Natural killer cell (primary cell): ENCODE results near the gene SND1. TPM values are rescaled to one million over a fixed set of nuclear protein-coding genes. Genes with fewer than 3 reads are reported as not detected.
A peak's percentile ranks its signal among the peaks of the same experiment; 100 is the strongest.

Experiments
- ATAC-seq, 3 donors: fragments of 150-1000 bp in 2 of 3; fragments of 200-7000 bp in 1 of 3; cut with Tn5 transposase; 1 replicate in 1 of 3; 2 replicates in 2 of 3; pipeline ENCODE4 v1.10.0; 2021; ENCODE audit warnings: mild to moderate bottlenecking in 2 of 3, moderate library complexity in 2 of 3
- DNase-seq, 2 donors: peaks; one replicate each; pipeline versions ENCODE4 v3.0.0 to v3.0.0-alpha.2; 2013 to 2021; ENCODE audit warnings: mixed read lengths in 1 of 2
- H3K27ac ChIP-seq: one replicate; pipeline ENCODE4 v1.5.1; 2013; ENCODE audit warnings: mild to moderate bottlenecking, low read length
- H3K27me3 ChIP-seq: one replicate; pipeline ENCODE4 v1.6.1; 2013; ENCODE audit warnings: low read length; ENCODE audit not compliant: control insufficient read depth, insufficient read depth
- H3K36me3 ChIP-seq: one replicate; pipeline ENCODE4 v1.6.1; 2013; ENCODE audit warnings: low read length; ENCODE audit not compliant: control insufficient read depth, insufficient read depth
- H3K4me1 ChIP-seq: one replicate; pipeline ENCODE4 v1.6.1; 2013; ENCODE audit warnings: low read length; ENCODE audit not compliant: control insufficient read depth, insufficient read depth
- H3K4me3 ChIP-seq: one replicate; pipeline ENCODE4 v1.5.1; 2013; ENCODE audit warnings: low read length
- H3K9me3 ChIP-seq: one replicate; pipeline ENCODE4 v1.6.1; 2013; ENCODE audit warnings: low read length; ENCODE audit not compliant: control insufficient read depth, insufficient read depth
- H3K27ac Mint-ChIP-seq, 2 donors: one replicate each; pipeline ENCODE4 v1.8.0; 2022; ENCODE audit warnings: mild to moderate bottlenecking in 2 of 2, mixed read lengths in 2 of 2, moderate library complexity in 1 of 2
- H3K27me3 Mint-ChIP-seq, 2 donors: one replicate each; pipeline ENCODE4 v1.8.0; 2022; ENCODE audit warnings: low read depth in 2 of 2, mixed read lengths in 2 of 2
- H3K36me3 Mint-ChIP-seq: one replicate; pipeline ENCODE4 v1.8.0; 2022; ENCODE audit warnings: mixed read lengths
- H3K4me1 Mint-ChIP-seq, 2 donors: one replicate each; pipeline ENCODE4 v1.8.0; 2022; ENCODE audit warnings: mixed read lengths in 2 of 2
- H3K4me3 Mint-ChIP-seq: one replicate; pipeline ENCODE4 v1.8.0; 2022; ENCODE audit warnings: mild to moderate bottlenecking, moderate library complexity, mixed read lengths
- H3K9me3 Mint-ChIP-seq, 2 donors: one replicate each; pipeline ENCODE4 v1.8.0; 2022; ENCODE audit warnings: mixed read lengths in 2 of 2
- CTCF ChIP-seq: fragments of 200-600 bp; IDR thresholded peaks from one replicate; pipeline ENCODE4 v1.8.0; 2022; ENCODE audit warnings: antibody characterized with exemption
- WGBS: methylation state at CpG from one replicate; pipeline ENCODE4 v1.1.7; 2013; ENCODE audit warnings: missing lambda C conversion rate; ENCODE audit not compliant: insufficient coverage; 5-methylcytosine and 5-hydroxymethylcytosine counted together
- intact Hi-C: fragments of 100-400 bp; cut with micrococcal nuclease; formaldehyde crosslinking; loops from one replicate; pipeline ENCODE4 v1.14.2; 2022
- total RNA-seq, 4 donors: library from RNA; stranded (reverse); fragments of 120-200 nt in 1 of 4; gene quantifications; one replicate each; pipeline versions ENCODE4 v1.2.3 to v1.2.4, GENCODE V29; 2013 to 2022

SND1 gene
- total RNA-seq, 3 donors from 2014 or later (not counting 1 experiment from before 2014, with no cell fraction given): 149 to 188 (median 149) TPM

- Histone ChIP-seq H3K4me1 (no peaks in the 10 kb centered on the region), H3K27me3 (no peaks in the 10 kb centered on the region), H3K36me3 (peaks cover 46% of the 10 kb centered on the region), H3K4me3 (no peak overlapping the region), H3K27ac (no peak overlapping the region), H3K9me3 (no peaks in the 10 kb centered on the region)
- H3K9me3 Mint-ChIP-seq: no peaks in the 10 kb centered on the region
- WGBS: 100% methylated on average over 3 of the region's 3 CpGs
- no peak for ATAC-seq
- H3K4me1 Mint-ChIP-seq: no peaks in the 10 kb centered on the region
- DNase-seq: no peak
- TF ChIP-seq CTCF: no peak
- H3K36me3 Mint-ChIP-seq: no peaks in the 10 kb centered on the region
- no peak overlapping the region for H3K4me3 Mint-ChIP-seq
- intact Hi-C loops: no loop called here
- H3K27ac Mint-ChIP-seq: peak overlapping the region in 1 of 2 donors; percentile 25
- H3K27me3 Mint-ChIP-seq: no peaks in the 10 kb centered on the region
Measured at GRCh38 chr7:128091106-128091505, 439.1 kb downstream of the SND1 start.

GRCh38 chr7:128092221-128092620, 440.2 kb downstream of the SND1 start:
- Histone ChIP-seq H3K4me1 (no peaks in the 10 kb centered on the region), H3K36me3 (peaks cover 38% of the 10 kb centered on the region), H3K27ac (no peak overlapping the region), H3K27me3 (no peaks in the 10 kb centered on the region), H3K9me3 (no peaks in the 10 kb centered on the region), H3K4me3 (no peak overlapping the region)
- DNase-seq (no peak), ATAC-seq (no peak)
- no peaks in the 10 kb centered on the region for H3K27me3 Mint-ChIP-seq
- no peaks in the 10 kb centered on the region for H3K36me3 Mint-ChIP-seq
- H3K27ac Mint-ChIP-seq: no peak overlapping the region
- H3K9me3 Mint-ChIP-seq: no peaks in the 10 kb centered on the region
- intact Hi-C loops: no loop called here
- WGBS: 96% methylated on average over 5 of the region's 5 CpGs
- no peak for TF ChIP-seq CTCF
- H3K4me1 Mint-ChIP-seq: no peaks in the 10 kb centered on the region
- no peak overlapping the region for H3K4me3 Mint-ChIP-seq

- no peaks in the 10 kb centered on the region for H3K9me3 ChIP-seq
- no peaks in the 10 kb centered on the region for H3K4me1 ChIP-seq
- intact Hi-C loops: no loop called here
- H3K27ac ChIP-seq: no peak overlapping the region
- no peak for TF ChIP-seq CTCF
- H3K36me3 Mint-ChIP-seq: no peaks in the 10 kb centered on the region
- no peaks in the 10 kb centered on the region for H3K4me1 Mint-ChIP-seq
- H3K9me3 Mint-ChIP-seq: no peaks in the 10 kb centered on the region
- ATAC-seq (no peak), DNase-seq (no peak)
- no peak overlapping the region for H3K4me3 Mint-ChIP-seq
- peaks cover 33% of the 10 kb centered on the region for H3K36me3 ChIP-seq
- no peak overlapping the region for H3K4me3 ChIP-seq
- H3K27me3 Mint-ChIP-seq: no peaks in the 10 kb centered on the region
- H3K27ac Mint-ChIP-seq: no peak overlapping the region
- no peaks in the 10 kb centered on the region for H3K27me3 ChIP-seq
- 80% methylated on average over 14 of the region's 14 CpGs for WGBS
Measured at GRCh38 chr7:128093614-128094570, 441.9 kb downstream of the SND1 start.
